ENCODE data around the gene HNRNPU.

DNA sequence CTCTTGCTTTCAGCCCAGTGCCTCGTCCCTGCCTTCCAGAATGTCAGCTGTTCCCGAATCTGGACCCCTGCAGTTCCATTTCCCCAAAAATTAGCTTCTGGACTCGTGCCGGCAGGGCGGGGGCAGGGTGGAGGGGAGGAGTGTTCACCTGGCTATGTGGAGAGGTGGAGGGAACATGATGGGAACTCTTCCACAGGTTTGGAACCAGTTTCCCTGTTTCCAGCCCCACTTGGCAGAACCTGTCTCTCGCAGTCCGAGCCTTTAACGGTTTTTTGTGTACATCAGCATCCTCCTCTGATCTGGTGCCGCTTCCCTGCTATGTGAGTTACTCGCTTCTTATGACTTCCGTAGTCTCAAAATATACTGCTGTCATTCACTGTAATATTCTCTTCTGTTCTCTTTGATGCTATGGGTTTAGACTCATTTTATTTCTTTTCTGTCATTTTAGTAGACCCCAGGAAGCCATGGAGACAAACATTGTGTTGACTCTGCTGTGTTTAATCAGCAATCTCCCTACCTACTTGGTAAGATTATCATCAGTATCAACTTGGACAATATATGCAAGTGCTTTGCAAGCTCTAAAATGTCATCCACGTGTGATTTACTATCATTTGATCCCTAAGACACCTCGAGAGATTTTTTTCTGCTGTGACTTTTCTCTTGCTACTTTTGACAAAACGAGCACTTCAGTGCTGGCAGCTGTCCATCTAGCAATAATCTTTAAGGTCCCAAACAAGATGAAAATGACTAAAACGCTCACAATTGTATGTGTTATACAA, 33.3 kb upstream of the HNRNPU start:
- TF ChIP-seq, protein P1, sequence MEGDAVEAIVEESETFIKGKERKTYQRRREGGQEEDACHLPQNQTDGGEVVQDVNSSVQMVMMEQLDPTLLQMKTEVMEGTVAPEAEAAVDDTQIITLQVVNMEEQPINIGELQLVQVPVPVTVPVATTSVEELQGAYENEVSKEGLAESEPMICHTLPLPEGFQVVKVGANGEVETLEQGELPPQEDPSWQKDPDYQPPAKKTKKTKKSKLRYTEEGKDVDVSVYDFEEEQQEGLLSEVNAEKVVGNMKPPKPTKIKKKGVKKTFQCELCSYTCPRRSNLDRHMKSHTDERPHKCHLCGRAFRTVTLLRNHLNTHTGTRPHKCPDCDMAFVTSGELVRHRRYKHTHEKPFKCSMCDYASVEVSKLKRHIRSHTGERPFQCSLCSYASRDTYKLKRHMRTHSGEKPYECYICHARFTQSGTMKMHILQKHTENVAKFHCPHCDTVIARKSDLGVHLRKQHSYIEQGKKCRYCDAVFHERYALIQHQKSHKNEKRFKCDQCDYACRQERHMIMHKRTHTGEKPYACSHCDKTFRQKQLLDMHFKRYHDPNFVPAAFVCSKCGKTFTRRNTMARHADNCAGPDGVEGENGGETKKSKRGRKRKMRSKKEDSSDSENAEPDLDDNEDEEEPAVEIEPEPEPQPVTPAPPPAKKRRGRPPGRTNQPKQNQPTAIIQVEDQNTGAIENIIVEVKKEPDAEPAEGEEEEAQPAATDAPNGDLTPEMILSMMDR (IDR thresholded peaks at IDR 0.05; ENCODE audit: low read depth, low read length, missing input control): no peak
- TF ChIP-seq EGR1 (IDR thresholded peaks at IDR 0.05; ENCODE audit: low read depth in 2 of 2) (no peak), YY1 (IDR thresholded peaks at IDR 0.05) (no peak), RAD21 (IDR thresholded peaks at IDR 0.05) (no peak), SP1 (IDR thresholded peaks at IDR 0.05) (no peak), FOXA1 (IDR thresholded peaks at IDR 0.05) (no peak), NR2F2 (IDR thresholded peaks at IDR 0.05) (no peak), TAF1 (conservative IDR thresholded peaks at IDR 0.05) (no peak)
- TF ChIP-seq, protein P2, sequence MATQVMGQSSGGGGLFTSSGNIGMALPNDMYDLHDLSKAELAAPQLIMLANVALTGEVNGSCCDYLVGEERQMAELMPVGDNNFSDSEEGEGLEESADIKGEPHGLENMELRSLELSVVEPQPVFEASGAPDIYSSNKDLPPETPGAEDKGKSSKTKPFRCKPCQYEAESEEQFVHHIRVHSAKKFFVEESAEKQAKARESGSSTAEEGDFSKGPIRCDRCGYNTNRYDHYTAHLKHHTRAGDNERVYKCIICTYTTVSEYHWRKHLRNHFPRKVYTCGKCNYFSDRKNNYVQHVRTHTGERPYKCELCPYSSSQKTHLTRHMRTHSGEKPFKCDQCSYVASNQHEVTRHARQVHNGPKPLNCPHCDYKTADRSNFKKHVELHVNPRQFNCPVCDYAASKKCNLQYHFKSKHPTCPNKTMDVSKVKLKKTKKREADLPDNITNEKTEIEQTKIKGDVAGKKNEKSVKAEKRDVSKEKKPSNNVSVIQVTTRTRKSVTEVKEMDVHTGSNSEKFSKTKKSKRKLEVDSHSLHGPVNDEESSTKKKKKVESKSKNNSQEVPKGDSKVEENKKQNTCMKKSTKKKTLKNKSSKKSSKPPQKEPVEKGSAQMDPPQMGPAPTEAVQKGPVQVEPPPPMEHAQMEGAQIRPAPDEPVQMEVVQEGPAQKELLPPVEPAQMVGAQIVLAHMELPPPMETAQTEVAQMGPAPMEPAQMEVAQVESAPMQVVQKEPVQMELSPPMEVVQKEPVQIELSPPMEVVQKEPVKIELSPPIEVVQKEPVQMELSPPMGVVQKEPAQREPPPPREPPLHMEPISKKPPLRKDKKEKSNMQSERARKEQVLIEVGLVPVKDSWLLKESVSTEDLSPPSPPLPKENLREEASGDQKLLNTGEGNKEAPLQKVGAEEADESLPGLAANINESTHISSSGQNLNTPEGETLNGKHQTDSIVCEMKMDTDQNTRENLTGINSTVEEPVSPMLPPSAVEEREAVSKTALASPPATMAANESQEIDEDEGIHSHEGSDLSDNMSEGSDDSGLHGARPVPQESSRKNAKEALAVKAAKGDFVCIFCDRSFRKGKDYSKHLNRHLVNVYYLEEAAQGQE (IDR thresholded peaks at IDR 0.05): no peak
- TF ChIP-seq, protein P3, sequence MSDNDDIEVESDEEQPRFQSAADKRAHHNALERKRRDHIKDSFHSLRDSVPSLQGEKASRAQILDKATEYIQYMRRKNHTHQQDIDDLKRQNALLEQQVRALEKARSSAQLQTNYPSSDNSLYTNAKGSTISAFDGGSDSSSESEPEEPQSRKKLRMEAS (IDR thresholded peaks at IDR 0.05): no peak
- TF ChIP-seq, protein P4, sequence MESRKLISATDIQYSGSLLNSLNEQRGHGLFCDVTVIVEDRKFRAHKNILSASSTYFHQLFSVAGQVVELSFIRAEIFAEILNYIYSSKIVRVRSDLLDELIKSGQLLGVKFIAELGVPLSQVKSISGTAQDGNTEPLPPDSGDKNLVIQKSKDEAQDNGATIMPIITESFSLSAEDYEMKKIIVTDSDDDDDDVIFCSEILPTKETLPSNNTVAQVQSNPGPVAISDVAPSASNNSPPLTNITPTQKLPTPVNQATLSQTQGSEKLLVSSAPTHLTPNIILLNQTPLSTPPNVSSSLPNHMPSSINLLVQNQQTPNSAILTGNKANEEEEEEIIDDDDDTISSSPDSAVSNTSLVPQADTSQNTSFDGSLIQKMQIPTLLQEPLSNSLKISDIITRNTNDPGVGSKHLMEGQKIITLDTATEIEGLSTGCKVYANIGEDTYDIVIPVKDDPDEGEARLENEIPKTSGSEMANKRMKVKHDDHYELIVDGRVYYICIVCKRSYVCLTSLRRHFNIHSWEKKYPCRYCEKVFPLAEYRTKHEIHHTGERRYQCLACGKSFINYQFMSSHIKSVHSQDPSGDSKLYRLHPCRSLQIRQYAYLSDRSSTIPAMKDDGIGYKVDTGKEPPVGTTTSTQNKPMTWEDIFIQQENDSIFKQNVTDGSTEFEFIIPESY (IDR thresholded peaks at IDR 0.05): no peak
- TF ChIP-seq, protein P5, sequence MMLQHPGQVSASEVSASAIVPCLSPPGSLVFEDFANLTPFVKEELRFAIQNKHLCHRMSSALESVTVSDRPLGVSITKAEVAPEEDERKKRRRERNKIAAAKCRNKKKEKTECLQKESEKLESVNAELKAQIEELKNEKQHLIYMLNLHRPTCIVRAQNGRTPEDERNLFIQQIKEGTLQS (IDR thresholded peaks at IDR 0.05): no peak

Data from liver (tissue), 3 donors.